HCT116 (cell line): ENCODE results near the gene TRERF1. TPM values are rescaled to one million over a fixed set of nuclear protein-coding genes. Genes with fewer than 3 reads are reported as not detected.

Experiments
- ATAC-seq: fragments of 200-7000 bp; cut with Tn5 transposase; 2 replicates; pipeline ENCODE4 v1.9.1; 2020; ENCODE audit warnings: mild to moderate bottlenecking, moderate library complexity
- BruUV-seq: library from RNA; stranded (reverse); fragments of 400-500 nt; replicated peaks from 2 replicates; lab custom pipeline; 2021; lab: Mats Ljungman, UMichigan
- CTCF ChIA-PET: fragments of 300-600 bp; sonication (Branson Sonifier 250); formaldehyde crosslinking; loops from one replicate; lab custom pipeline; 2021; ENCODE audit warnings: antibody characterized with exemption; lab: Charles Lee
- POLR2A ChIA-PET: fragments of 300-600, 350-600 bp; sonication (Branson Sonifier 250); formaldehyde crosslinking; loops from one replicate; lab custom pipeline; 2021; ENCODE audit warnings: antibody characterized with exemption; lab: Charles Lee
- RAD21 ChIA-PET, 2 experiments: fragments of 300-600 bp; sonication (Branson Sonifier 250); formaldehyde crosslinking; loops; one replicate each; lab custom pipeline; 2023; ENCODE audit warnings: low total read pairs in 2 of 2; ENCODE audit not compliant: uncharacterized antibody in 2 of 2, unreplicated experiment in 2 of 2, low non-redundant PET in 1 of 2; lab: Charles Lee
- DNase-seq: peaks from one replicate; pipeline ENCODE4 v3.0.0-alpha.2; 2010; ENCODE audit warnings: low read depth, low spot score
- H2AFZ ChIP-seq: fragments of 200-600 bp; shearing (Covaris generic), sonication (generic); 2 replicates; pipeline ENCODE4 v1.6.1; 2017; ENCODE audit warnings: low read depth, mixed run types, mixed read lengths, antibody characterized with exemption, low read length; ENCODE audit not compliant: poor library complexity, severe bottlenecking
- H3K27ac ChIP-seq: 2 replicates; pipeline ENCODE4 v1.5.1; 2012; ENCODE audit warnings: low read depth, low read length
- H3K27me3 ChIP-seq: fragments of 200-600 bp; sonication (generic); 2 replicates; pipeline ENCODE4 v1.6.1; 2016; ENCODE audit warnings: mixed run types, low read length, mixed read lengths; ENCODE audit not compliant: insufficient read depth
- H3K36me3 ChIP-seq, 2 experiments: fragments of 200-500 bp in 1 of 2; fragments of 200-600 bp in 1 of 2; sonication (Bioruptor generic) in 1 of 2; sonication (generic) in 1 of 2; 2 replicates each; pipeline versions ENCODE4 v1.5.1 to v1.6.1; 2014 to 2016; ENCODE audit warnings: low read length in 2 of 2, inconsistent platforms in 1 of 2, mixed read lengths in 1 of 2, mixed run types in 1 of 2; ENCODE audit not compliant: insufficient read depth in 2 of 2, control insufficient read depth in 1 of 2
- H3K4me1 ChIP-seq, 2 experiments: fragments of 200-600 bp in 1 of 2; sonication (generic) in 1 of 2; 2 replicates each; pipeline versions ENCODE4 v1.5.1 to v1.6.1; 2012 to 2017; ENCODE audit warnings: low read length in 2 of 2, inconsistent platforms in 1 of 2, mild to moderate bottlenecking in 1 of 2, mixed read lengths in 1 of 2, mixed run types in 1 of 2, moderate library complexity in 1 of 2; ENCODE audit not compliant: insufficient read depth in 2 of 2, control insufficient read depth in 1 of 2
- H3K4me2 ChIP-seq: fragments of 200-600 bp; sonication (generic); 2 replicates; pipeline ENCODE4 v1.6.1; 2017; ENCODE audit warnings: mixed run types, low read length, mixed read lengths
- H3K4me3 ChIP-seq, 2 experiments: fragments of 200-600 bp in 1 of 2; sonication (generic) in 1 of 2; replicated peaks in 1 of 2; 2 replicates each; pipeline ENCODE4 v1.5.1; 2011 to 2016; ENCODE audit warnings: low read length in 2 of 2, control low read depth in 1 of 2, low read depth in 1 of 2, mild to moderate bottlenecking in 1 of 2, mixed read lengths in 1 of 2, mixed run types in 1 of 2
- H3K79me2 ChIP-seq: fragments of 200-600 bp; sonication (generic); 2 replicates; pipeline ENCODE4 v1.6.1; 2017; ENCODE audit warnings: mild to moderate bottlenecking, mixed run types, low read length, moderate library complexity, mixed read lengths; ENCODE audit not compliant: insufficient read depth
- H3K9ac ChIP-seq: fragments of 200-600 bp; sonication (generic); 2 replicates; pipeline ENCODE4 v1.6.1; 2016; ENCODE audit warnings: low read length, mixed read lengths
- H3K9me2 ChIP-seq: fragments of 200-600 bp; sonication (generic), shearing (Covaris generic); 2 replicates; pipeline ENCODE4 v1.6.1; 2017; ENCODE audit warnings: mixed run types, mild to moderate bottlenecking, moderate library complexity; ENCODE audit not compliant: insufficient read depth
- H3K9me3 ChIP-seq, 2 experiments: fragments of 200-500 bp in 1 of 2; fragments of 200-600 bp in 1 of 2; sonication (Bioruptor generic) in 1 of 2; sonication (generic) in 1 of 2; 2 replicates each; pipeline ENCODE4 v1.6.1; 2014 to 2017; ENCODE audit warnings: low read length in 2 of 2, mixed read lengths in 2 of 2, inconsistent platforms in 1 of 2, low read depth in 1 of 2, mild to moderate bottlenecking in 1 of 2, mixed run types in 1 of 2, moderate library complexity in 1 of 2; ENCODE audit not compliant: control insufficient read depth in 1 of 2, insufficient read depth in 1 of 2
- H4K20me1 ChIP-seq: fragments of 200-600 bp; sonication (generic), shearing (Covaris generic); 2 replicates; pipeline ENCODE4 v1.6.1; 2017; ENCODE audit warnings: mixed run types, mild to moderate bottlenecking, moderate library complexity; ENCODE audit not compliant: insufficient read depth
- EGR1 ChIP-seq: IDR thresholded peaks from 2 replicates; pipeline ENCODE4 v1.6.1; 2012; ENCODE audit warnings: low read depth
- ELF1 ChIP-seq: IDR thresholded peaks from 2 replicates; pipeline ENCODE4 v1.6.1; 2012; ENCODE audit warnings: low read depth, borderline replicate concordance
- EZH2phosphoT487 ChIP-seq: fragments of 200-600 bp; IDR thresholded peaks from 2 replicates; pipeline ENCODE4 v1.6.1; 2018; ENCODE audit warnings: antibody characterized with exemption, borderline replicate concordance
- JUND ChIP-seq: IDR thresholded peaks from 2 replicates; pipeline ENCODE4 v1.6.1; 2012
- POLR2AphosphoS5 ChIP-seq: IDR thresholded peaks from 2 replicates; pipeline ENCODE4 v1.6.1; 2011; ENCODE audit warnings: mild to moderate bottlenecking, low read depth, low read length, moderate library complexity
- SP1 ChIP-seq: IDR thresholded peaks from 2 replicates; pipeline ENCODE4 v1.6.1; 2012; ENCODE audit warnings: low read depth
- SRF ChIP-seq: IDR thresholded peaks from 2 replicates; pipeline ENCODE4 v1.6.1; 2012; ENCODE audit warnings: low read depth
- TCF7L2 ChIP-seq: IDR thresholded peaks from 2 replicates; pipeline ENCODE4 v1.7.0; 2011; ENCODE audit warnings: borderline replicate concordance, inconsistent platforms; ENCODE audit not compliant: insufficient read depth, insufficient read length; ENCODE audit errors: extremely low read depth
- YY1 ChIP-seq: IDR thresholded peaks from 2 replicates; pipeline ENCODE4 v1.6.1; 2011; ENCODE audit warnings: low read length, low read depth, moderate library complexity, mild to moderate bottlenecking; ENCODE audit not compliant: insufficient replicate concordance; ENCODE audit errors: extremely low read depth
- ZNF274 ChIP-seq: fragments of 200-500 bp; sonication (Bioruptor generic); IDR thresholded peaks from 2 replicates; pipeline ENCODE4 v1.6.1; 2014; ENCODE audit warnings: mild to moderate bottlenecking, low read depth, low read length, inconsistent platforms
- intact Hi-C: fragments of 100-400 bp; cut with micrococcal nuclease; formaldehyde crosslinking; loops from 2 replicates; pipeline ENCODE4 v1.10.0; 2022
- total RNA-seq: library from RNA; stranded (reverse); gene quantifications from one replicate; pipeline ENCODE4 v1.2.1, GENCODE V29; 2021; ENCODE audit not compliant: unreplicated experiment
- TF ChIP-seq, protein P1 (sequence below): IDR thresholded peaks from 2 replicates; pipeline ENCODE4 v1.6.1; 2012
- TF ChIP-seq, protein P2 (sequence below): IDR thresholded peaks from 2 replicates; pipeline ENCODE4 v1.6.1; 2012; ENCODE audit warnings: low read depth

Gene TRERF1
- total RNA-seq, 1 experiment from 2014 or later, result 12.4 TPM

DNA sequence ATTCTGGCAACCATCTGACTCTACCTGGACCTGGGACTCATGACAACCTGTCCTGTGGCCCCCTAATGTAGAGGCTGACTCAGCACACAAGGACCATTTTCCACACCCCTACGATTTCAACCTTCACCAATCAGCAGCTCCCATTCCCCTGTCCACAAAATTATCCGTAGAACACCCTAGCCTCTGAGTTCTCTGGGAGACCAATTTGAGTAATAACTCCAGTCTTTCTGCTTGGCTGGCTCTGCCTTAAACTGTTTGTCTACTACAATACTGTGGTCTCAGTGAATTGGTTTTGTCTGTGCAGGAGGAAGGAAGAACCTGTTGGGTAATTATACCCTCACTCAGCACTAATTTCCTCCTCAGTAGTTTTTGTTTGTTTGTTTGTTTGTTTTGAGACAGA lies 134.7 kb downstream of the TRERF1 start:
- Histone ChIP-seq H3K4me2 (peak overlapping the region; percentile 72), H3K9me3 (no peaks in the 10 kb centered on the region), H3K27ac (peak overlapping the region; percentile 77), H3K9ac (0 out of 2 replicates have a peak overlapping the region, but pooled peaks have one; percentile 6), H3K4me3 (peak overlapping the region in 1 of 2 experiments; percentile 1; a peak in 1 of 4 replicates), H2AFZ (no peak overlapping the region)
- no peak for DNase-seq
- BruUV-seq, result no TSS peak
- no peak for TF ChIP-seq SP1
- TF ChIP-seq, protein P1, sequence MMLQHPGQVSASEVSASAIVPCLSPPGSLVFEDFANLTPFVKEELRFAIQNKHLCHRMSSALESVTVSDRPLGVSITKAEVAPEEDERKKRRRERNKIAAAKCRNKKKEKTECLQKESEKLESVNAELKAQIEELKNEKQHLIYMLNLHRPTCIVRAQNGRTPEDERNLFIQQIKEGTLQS, result no peak
- TF ChIP-seq ELF1, result no peak
- TF ChIP-seq EGR1, result no peak
- TF ChIP-seq ZNF274, result no peak
- TF ChIP-seq POLR2AphosphoS5, result no peak
- TF ChIP-seq YY1, result no peak
- TF ChIP-seq, protein P2, sequence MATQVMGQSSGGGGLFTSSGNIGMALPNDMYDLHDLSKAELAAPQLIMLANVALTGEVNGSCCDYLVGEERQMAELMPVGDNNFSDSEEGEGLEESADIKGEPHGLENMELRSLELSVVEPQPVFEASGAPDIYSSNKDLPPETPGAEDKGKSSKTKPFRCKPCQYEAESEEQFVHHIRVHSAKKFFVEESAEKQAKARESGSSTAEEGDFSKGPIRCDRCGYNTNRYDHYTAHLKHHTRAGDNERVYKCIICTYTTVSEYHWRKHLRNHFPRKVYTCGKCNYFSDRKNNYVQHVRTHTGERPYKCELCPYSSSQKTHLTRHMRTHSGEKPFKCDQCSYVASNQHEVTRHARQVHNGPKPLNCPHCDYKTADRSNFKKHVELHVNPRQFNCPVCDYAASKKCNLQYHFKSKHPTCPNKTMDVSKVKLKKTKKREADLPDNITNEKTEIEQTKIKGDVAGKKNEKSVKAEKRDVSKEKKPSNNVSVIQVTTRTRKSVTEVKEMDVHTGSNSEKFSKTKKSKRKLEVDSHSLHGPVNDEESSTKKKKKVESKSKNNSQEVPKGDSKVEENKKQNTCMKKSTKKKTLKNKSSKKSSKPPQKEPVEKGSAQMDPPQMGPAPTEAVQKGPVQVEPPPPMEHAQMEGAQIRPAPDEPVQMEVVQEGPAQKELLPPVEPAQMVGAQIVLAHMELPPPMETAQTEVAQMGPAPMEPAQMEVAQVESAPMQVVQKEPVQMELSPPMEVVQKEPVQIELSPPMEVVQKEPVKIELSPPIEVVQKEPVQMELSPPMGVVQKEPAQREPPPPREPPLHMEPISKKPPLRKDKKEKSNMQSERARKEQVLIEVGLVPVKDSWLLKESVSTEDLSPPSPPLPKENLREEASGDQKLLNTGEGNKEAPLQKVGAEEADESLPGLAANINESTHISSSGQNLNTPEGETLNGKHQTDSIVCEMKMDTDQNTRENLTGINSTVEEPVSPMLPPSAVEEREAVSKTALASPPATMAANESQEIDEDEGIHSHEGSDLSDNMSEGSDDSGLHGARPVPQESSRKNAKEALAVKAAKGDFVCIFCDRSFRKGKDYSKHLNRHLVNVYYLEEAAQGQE, result no peak
- no peak for TF ChIP-seq EZH2phosphoT487
- TF ChIP-seq TCF7L2, result no peak
- no peak for TF ChIP-seq SRF
- TF ChIP-seq JUND, result no peak
- TF ChIP-seq, all 23 proteins: peak for 0
- ChIA-PET CTCF (no interaction called here), POLR2A (no interaction called here), RAD21 (no interaction called here)
- Histone ChIP-seq H4K20me1 (no peaks in the 10 kb centered on the region), H3K36me3 (no peaks in the 10 kb centered on the region), H3K79me2 (no peaks in the 10 kb centered on the region), H3K27me3 (no peaks in the 10 kb centered on the region), H3K4me1 (peaks cover 59 to 67% of the 10 kb centered on the region in 2 experiments), H3K9me2 (no peaks in the 10 kb centered on the region)
- intact Hi-C loops, result no loop called here
- ATAC-seq, result no peak
